ENCODE data around the gene FRY.

Gene FRY

DNA sequence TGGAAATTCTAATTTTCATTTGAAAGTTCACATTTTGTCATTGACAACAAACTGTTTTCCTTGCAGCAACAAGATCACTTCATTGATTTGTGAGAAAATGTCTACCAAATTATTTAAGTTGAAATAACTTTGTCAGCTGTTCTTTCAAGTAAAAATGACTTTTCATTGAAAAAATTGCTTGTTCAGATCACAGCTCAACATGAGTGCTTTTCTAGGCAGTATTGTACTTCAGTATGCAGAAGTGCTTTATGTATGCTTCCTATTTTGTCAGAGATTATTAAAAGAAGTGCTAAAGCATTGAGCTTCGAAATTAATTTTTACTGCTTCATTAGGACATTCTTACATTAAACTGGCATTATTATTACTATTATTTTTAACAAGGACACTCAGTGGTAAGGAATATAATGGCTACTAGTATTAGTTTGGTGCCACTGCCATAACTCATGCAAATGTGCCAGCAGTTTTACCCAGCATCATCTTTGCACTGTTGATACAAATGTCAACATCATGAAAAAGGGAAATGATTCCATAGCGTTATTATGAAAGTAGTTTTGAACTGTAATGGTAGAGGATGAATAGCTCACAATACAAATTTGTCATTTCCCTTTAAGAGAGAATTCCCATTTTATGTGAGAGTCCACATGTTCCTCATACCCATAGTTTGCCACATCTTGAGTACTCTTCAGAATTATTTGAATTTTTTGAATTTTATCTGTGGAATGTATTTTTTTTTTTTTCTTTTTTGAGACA, 286.3 kb downstream of the FRY start:
- H3K27ac ChIP-seq = no peak overlapping the region
- TF ChIP-seq, protein P1, sequence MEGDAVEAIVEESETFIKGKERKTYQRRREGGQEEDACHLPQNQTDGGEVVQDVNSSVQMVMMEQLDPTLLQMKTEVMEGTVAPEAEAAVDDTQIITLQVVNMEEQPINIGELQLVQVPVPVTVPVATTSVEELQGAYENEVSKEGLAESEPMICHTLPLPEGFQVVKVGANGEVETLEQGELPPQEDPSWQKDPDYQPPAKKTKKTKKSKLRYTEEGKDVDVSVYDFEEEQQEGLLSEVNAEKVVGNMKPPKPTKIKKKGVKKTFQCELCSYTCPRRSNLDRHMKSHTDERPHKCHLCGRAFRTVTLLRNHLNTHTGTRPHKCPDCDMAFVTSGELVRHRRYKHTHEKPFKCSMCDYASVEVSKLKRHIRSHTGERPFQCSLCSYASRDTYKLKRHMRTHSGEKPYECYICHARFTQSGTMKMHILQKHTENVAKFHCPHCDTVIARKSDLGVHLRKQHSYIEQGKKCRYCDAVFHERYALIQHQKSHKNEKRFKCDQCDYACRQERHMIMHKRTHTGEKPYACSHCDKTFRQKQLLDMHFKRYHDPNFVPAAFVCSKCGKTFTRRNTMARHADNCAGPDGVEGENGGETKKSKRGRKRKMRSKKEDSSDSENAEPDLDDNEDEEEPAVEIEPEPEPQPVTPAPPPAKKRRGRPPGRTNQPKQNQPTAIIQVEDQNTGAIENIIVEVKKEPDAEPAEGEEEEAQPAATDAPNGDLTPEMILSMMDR (conservative IDR thresholded peaks at IDR 0.05) = no peak
- no peak for TF ChIP-seq ZFX (IDR thresholded peaks at IDR 0.05)

DNA sequence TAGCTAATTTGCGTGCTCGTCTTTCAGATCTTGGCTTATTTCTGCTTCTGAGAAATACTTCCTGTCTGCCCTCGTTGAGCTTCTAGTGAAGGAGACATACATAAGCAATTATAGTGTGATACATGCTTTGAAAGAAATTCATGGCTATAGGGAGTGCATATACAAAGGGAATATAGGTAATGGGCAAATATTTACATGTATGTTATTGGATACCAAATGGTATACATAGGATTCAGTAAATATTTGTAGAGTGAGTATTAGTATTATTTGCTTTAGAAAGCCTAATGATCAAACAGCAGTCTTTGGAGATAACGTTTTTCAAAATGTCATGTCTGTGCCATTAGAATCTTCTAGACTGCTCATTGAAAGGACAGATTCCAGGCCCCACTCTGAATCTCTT, 289.0 kb downstream of the FRY start:
- TF ChIP-seq, protein P1 (conservative IDR thresholded peaks at IDR 0.05) = no peak
- TF ChIP-seq ZFX (IDR thresholded peaks at IDR 0.05) = no peak
- no peak overlapping the region for H3K27ac ChIP-seq

DNA sequence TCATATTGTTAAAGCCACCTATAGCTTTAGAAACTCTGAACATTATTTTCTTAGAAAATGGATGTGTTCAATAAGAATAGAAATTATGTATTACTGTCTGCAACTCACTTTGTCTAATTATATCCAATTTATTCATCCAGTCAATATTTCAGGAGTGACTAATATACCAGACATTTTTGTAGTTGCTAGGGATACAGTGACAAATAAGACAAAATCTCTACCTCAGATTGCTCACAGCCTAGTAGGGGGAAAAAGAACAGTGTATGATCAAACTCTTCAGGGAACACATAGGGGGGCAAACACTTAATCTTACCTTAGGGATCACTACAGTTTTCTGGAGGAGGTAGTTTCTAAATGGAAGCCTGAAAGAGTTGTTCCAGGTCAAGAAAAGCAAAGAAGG, 292.3 kb downstream of the FRY start:
- TF ChIP-seq, protein P1 (conservative IDR thresholded peaks at IDR 0.05) = no peak
- TF ChIP-seq ZFX (IDR thresholded peaks at IDR 0.05) = no peak
- H3K27ac ChIP-seq = no peak overlapping the region

DNA sequence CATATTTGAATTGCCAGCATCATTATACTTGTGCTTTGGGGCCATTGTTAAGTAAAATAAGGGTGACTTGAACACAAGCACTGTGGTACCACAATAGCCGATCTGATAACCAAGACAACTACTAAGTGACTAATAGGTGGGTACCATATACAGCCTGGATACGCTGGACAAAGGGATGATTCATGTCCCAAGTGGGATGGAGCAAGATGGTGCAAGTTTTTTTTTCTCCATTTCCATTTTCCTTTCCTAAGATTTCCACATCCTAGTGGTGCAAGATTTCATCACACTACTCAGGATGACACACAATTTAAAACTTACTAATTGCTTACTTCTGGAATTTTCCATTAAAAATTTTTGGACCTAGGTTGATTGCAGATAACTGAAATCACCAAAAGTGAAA, 298.9 kb downstream of the FRY start:
- TF ChIP-seq, protein P1 (conservative IDR thresholded peaks at IDR 0.05) = no peak
- TF ChIP-seq ZFX (IDR thresholded peaks at IDR 0.05) = no peak
- no peak overlapping the region for H3K27ac ChIP-seq

DNA sequence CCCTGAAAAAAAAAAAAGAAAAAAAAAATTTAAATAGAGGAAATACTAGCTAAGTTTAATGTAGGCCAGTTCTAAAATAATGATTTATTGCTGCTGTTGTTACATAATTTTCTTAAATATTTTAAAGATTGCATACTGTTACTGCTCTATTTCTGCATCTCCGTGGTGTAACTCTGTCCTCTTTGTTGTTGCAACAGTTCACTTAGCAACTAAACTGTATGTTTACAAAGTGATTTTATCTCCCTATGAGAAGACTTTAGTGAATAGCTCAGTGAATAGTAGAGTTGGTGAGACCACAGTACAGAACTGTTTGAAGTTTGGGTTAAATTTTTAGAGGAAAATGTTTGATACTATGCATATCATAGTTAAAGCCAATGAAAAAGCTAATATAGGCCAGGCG, 303.1 kb downstream of the FRY start:
- TF ChIP-seq, protein P1 (conservative IDR thresholded peaks at IDR 0.05) = no peak
- no peak for TF ChIP-seq ZFX (IDR thresholded peaks at IDR 0.05)
- H3K27ac ChIP-seq = no peak overlapping the region

DNA sequence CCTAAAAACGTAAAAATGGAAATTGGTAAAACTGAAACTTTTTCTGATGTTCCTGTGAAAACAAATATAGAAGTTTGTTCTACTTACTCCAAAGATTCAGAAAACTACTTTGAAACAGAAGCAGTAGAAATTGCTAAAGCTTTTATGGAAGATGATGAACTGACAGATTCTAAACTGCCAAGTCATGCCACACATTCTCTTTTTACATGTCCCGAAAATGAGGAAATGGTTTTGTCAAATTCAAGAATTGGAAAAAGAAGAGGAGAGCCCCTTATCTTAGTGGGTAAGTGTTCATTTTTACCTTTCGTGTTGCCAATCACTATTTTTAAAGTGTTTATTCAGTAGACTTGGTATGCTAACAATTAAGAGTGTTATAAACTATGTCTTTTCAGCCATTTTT, 309.3 kb downstream of the FRY start:
- H3K27ac ChIP-seq = no peak overlapping the region
- TF ChIP-seq, protein P1 (conservative IDR thresholded peaks at IDR 0.05) = no peak
- no peak for TF ChIP-seq ZFX (IDR thresholded peaks at IDR 0.05)

DNA sequence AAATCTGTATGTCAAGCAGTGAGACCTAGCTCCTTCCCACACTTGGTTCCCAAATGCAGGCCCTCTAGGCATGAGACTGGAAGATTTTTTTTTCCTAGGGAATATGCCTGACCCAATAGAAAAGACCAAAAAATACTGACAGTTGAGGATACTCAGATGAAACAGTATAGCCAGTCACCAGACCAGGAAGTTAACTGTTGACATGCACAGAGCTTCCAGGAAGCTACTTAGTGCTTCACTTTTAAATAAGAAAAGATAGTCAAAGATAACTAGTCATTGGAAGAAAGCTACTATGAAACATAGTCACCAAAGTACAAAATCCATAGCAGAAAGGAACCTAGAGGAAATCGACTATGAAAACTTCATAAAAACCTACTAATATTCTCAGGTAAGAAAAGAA, 316.1 kb downstream of the FRY start:
- no peak overlapping the region for H3K27ac ChIP-seq
- TF ChIP-seq, protein P1 (conservative IDR thresholded peaks at IDR 0.05) = no peak
- TF ChIP-seq ZFX (IDR thresholded peaks at IDR 0.05) = no peak

Measured in C4-2B (cell line).